Peyer's patch (tissue), 4 donors: ENCODE data around the gene LEKR1.

Experiments used
- CTCF ChIP-seq, 6 experiments: fragments of 450-650 bp in 4 of 6; fragments of 200-600 bp in 2 of 6; sonication (generic) in 1 of 6; IDR thresholded peaks; one replicate each; pipeline ENCODE4 v1.5.1; 2017 to 2019; ENCODE audit warnings: antibody characterized with exemption in 6 of 6, mild to moderate bottlenecking in 3 of 6, moderate library complexity in 1 of 6
- POLR2A ChIP-seq, 2 donors: fragments of 450-650 bp; IDR thresholded peaks; one replicate each; pipeline ENCODE4 v1.5.1; 2017; ENCODE audit warnings: antibody characterized with exemption in 2 of 2, mild to moderate bottlenecking in 2 of 2, moderate library complexity in 2 of 2

- TF ChIP-seq CTCF (IDR thresholded peaks at IDR 0.05) (no peak), POLR2A (IDR thresholded peaks at IDR 0.05) (no peak)
Measured at GRCh38 chr3:156793400-156793799, 32.8 kb upstream of the LEKR1 start.
